Kidney (tissue), 14 donors: ENCODE data around the gene RASD1. TPM values are rescaled to one million over a fixed set of nuclear protein-coding genes. Genes with fewer than 3 reads are reported as not detected.
"Not testable (repeated sequence)": the region's sequence is repeated elsewhere in the genome, so short reads cannot be mapped to it uniquely, and the experiment has no call there.

Experiments
- DNase-seq, 5 donors: peaks; one replicate each; pipeline ENCODE4 v3.0.0-alpha.2; 2013 to 2020
- FAIRE-seq: peaks from 2 replicates; lab custom pipeline; 2012; peaks lifted over from hg19 to GRCh38; lab: Jason Lieb, UNC
- H3K27ac ChIP-seq, 2 donors: one replicate each; pipeline ENCODE4 v1.7.0; 2013; ENCODE audit warnings: low read depth in 2 of 2, low read length in 2 of 2, inconsistent platforms in 1 of 2
- H3K27me3 ChIP-seq: one replicate; pipeline ENCODE4 v1.7.1; 2013; ENCODE audit warnings: low read length, inconsistent platforms; ENCODE audit not compliant: control insufficient read depth, insufficient read depth
- H3K36me3 ChIP-seq, 3 donors: one replicate each; pipeline versions ENCODE4 v1.7.0 to v1.7.1; 2013; ENCODE audit warnings: low read length in 3 of 3, control low read depth in 1 of 3, inconsistent platforms in 1 of 3; ENCODE audit not compliant: insufficient read depth in 3 of 3, control insufficient read depth in 2 of 3
- H3K4me1 ChIP-seq, 3 donors: one replicate each; pipeline versions ENCODE4 v1.7.0 to v1.7.1; 2013; ENCODE audit warnings: low read length in 3 of 3, inconsistent platforms in 1 of 3, low read depth in 1 of 3; ENCODE audit not compliant: control insufficient read depth in 2 of 3, insufficient read depth in 2 of 3
- H3K4me3 ChIP-seq, 3 donors: one replicate each; pipeline versions ENCODE4 v1.7.0 to v1.8.1; 2013; ENCODE audit warnings: low read length in 3 of 3, control low read depth in 1 of 3, inconsistent platforms in 1 of 3
- H3K9ac ChIP-seq, 3 donors: one replicate each; pipeline versions ENCODE4 v1.7.0 to v1.7.1; 2013; ENCODE audit warnings: low read length in 3 of 3, control low read depth in 1 of 3, inconsistent platforms in 1 of 3
- H3K9me3 ChIP-seq, 3 donors: one replicate each; pipeline versions ENCODE4 v1.7.0 to v1.7.1; 2013; ENCODE audit warnings: low read length in 3 of 3, control low read depth in 1 of 3, inconsistent platforms in 1 of 3; ENCODE audit not compliant: control insufficient read depth in 2 of 3, insufficient read depth in 1 of 3
- CTCF ChIP-seq: IDR thresholded peaks from 3 replicates; pipeline ENCODE4 v1.5.1; 2012; ENCODE audit warnings: mild to moderate bottlenecking, moderate library complexity, borderline replicate concordance; ENCODE audit not compliant: insufficient read depth; ENCODE audit errors: extremely low read depth
- intact Hi-C: fragments of 100-400 bp; cut with DNase I; formaldehyde crosslinking; loops from one replicate; pipeline ENCODE4 v1.11.1; 2022
- polyA plus RNA-seq: library from polyadenylated mRNA; stranded (reverse); fragments of 350-450 nt; fragmentation: Illumina TruSeq; extraction: RNeasy Lipid Tissue Mini Kit (QIAGEN cat#74804); gene quantifications from one replicate; pipeline ENCODE4 v1.2.3, GENCODE V29; 2014; ENCODE audit warnings: low read depth, low replicate concordance; ENCODE audit not compliant: insufficient read depth
- total RNA-seq: library from RNA; stranded (reverse); fragmentation: NEBNext Ultra II Directional; extraction: Animal tissue kit (Norgen Biotek cat#: 25700); gene quantifications from one replicate; pipeline ENCODE4 v1.2.1, GENCODE V29; 2021
- donor health status: control.
- donor health status: control.
- donor health status: control.
- donor health status: control.
- donor health status: control.
- donor health status: DM: yes; HTN: yes; CAD: no.
- donor health status: Normal renal cell carcinoma (clear cell type).

Gene RASD1
- total and polyA plus RNA-seq, 2 donors from 2014 or later = 103 to 147 TPM

GRCh38 chr17:17468217-17469010 is 27.8 kb downstream of the RASD1 start:
- H3K9ac ChIP-seq = no peak overlapping the region
- FAIRE-seq = no peak

GRCh38 chr17:17467720-17468119 is 28.5 kb downstream of the RASD1 start:
- TF ChIP-seq CTCF = no peak
- DNase-seq = no peak
- no peak for FAIRE-seq
- Histone ChIP-seq H3K4me3 (no peak overlapping the region), H3K27me3 (no peaks in the 10 kb centered on the region), H3K4me1 (no peaks in the 10 kb centered on the region), H3K9ac (no peak overlapping the region), H3K9me3 (no peaks in the 10 kb centered on the region), H3K27ac (no peak overlapping the region), H3K36me3 (no peaks in the 10 kb centered on the region)
- intact Hi-C loops = no loop called here

More at GRCh38 chr17:17468217-17469010, 27.8 kb downstream of the RASD1 start:
- no peaks in the 10 kb centered on the region for H3K9me3 ChIP-seq
- no peaks in the 10 kb centered on the region for H3K4me1 ChIP-seq
- no peaks in the 10 kb centered on the region for H3K36me3 ChIP-seq
- no peak overlapping the region for H3K27ac ChIP-seq
- H3K4me3 ChIP-seq = no peak overlapping the region
- intact Hi-C loops = no loop called here
- no peaks in the 10 kb centered on the region for H3K27me3 ChIP-seq
- TF ChIP-seq CTCF = no peak
- no peak for DNase-seq

- Histone ChIP-seq H3K4me3 (no peak overlapping the region), H3K27me3 (no peaks in the 10 kb centered on the region), H3K4me1 (no peaks in the 10 kb centered on the region), H3K9ac (no peak overlapping the region), H3K27ac (no peak overlapping the region), H3K9me3 (no peaks in the 10 kb centered on the region), H3K36me3 (no peaks in the 10 kb centered on the region)
- no peak for TF ChIP-seq CTCF
- DNase-seq (no peak), FAIRE-seq (no peak)
- intact Hi-C loops = no loop called here
Measured at GRCh38 chr17:17467016-17467415, 29.2 kb downstream of the RASD1 start.

- H3K4me1 ChIP-seq = no peaks in the 10 kb centered on the region
Measured at GRCh38 chr17:17466511-17466910, 29.7 kb downstream of the RASD1 start.

GRCh38 chr17:17465878-17466277 is 30.3 kb downstream of the RASD1 start:
- intact Hi-C loops = not testable (repeated sequence)

More at GRCh38 chr17:17466511-17466910, 29.7 kb downstream of the RASD1 start:
- Histone ChIP-seq H3K27me3 (no peaks in the 10 kb centered on the region), H3K36me3 (no peaks in the 10 kb centered on the region), H3K9me3 (no peaks in the 10 kb centered on the region), H3K9ac (no peak overlapping the region), H3K27ac (no peak overlapping the region), H3K4me3 (no peak overlapping the region)
- FAIRE-seq (no peak), DNase-seq (no peak)
- intact Hi-C loops = no loop called here
- TF ChIP-seq CTCF = no peak

More at GRCh38 chr17:17465878-17466277, 30.3 kb downstream of the RASD1 start:
- not testable (repeated sequence) for FAIRE-seq, H3K4me1 ChIP-seq, H3K27me3 ChIP-seq, H3K9ac ChIP-seq, H3K36me3 ChIP-seq, DNase-seq, H3K27ac ChIP-seq, H3K9me3 ChIP-seq, H3K4me3 ChIP-seq
